ENCODE data around the gene PZP. TPM values are rescaled to one million over a fixed set of nuclear protein-coding genes. Genes with fewer than 3 reads are reported as not detected.

The PZP gene
- total and polyA plus RNA-seq, 2 donors (not counting 1 experiment from before 2014, with no cell fraction given) = not detected

GRCh38 chr12:9252256-9252655 lies 44.1 kb upstream of the PZP start:
- Histone ChIP-seq H3K36me3 (replicated peaks in 1 of 2; ENCODE audit: control extremely low read depth in 1 of 2, control insufficient read depth in 1 of 2, extremely low read depth in 1 of 2, insufficient read depth in 2 of 2, low read length in 1 of 2) (no peaks in the 10 kb centered on the region), H4K20me1 (ENCODE audit: control insufficient read depth, insufficient read depth, low read length, poor library complexity, severe bottlenecking) (no peaks in the 10 kb centered on the region), H2AFZ (ENCODE audit: insufficient read depth, low read depth, low read length, poor library complexity, severe bottlenecking) (no peak overlapping the region), H3K79me2 (ENCODE audit: control insufficient read depth, insufficient read depth, low read length) (no peaks in the 10 kb centered on the region), H3K4me1 (ENCODE audit: control insufficient read depth in 2 of 2, insufficient read depth in 2 of 2, low read length in 2 of 2) (no peaks in the 10 kb centered on the region), H3K9ac (ENCODE audit: low read length) (no peak overlapping the region), H3K27ac (ENCODE audit: low read length in 2 of 2) (no peak overlapping the region), H3K4me2 (replicated peaks; ENCODE audit: low read depth, low read length, poor library complexity, severe bottlenecking) (no peak overlapping the region), H3K4me3 (ENCODE audit: control extremely low read depth in 1 of 5, extremely low read depth in 1 of 5, insufficient read depth in 1 of 5, low read depth in 2 of 5, low read length in 4 of 5) (no peak overlapping the region), H3K9me3 (ENCODE audit: control extremely low read depth in 1 of 3, control insufficient read depth in 2 of 3, insufficient read depth in 1 of 3, low read length in 2 of 3) (no peaks in the 10 kb centered on the region), H3K27me3 (replicated peaks in 1 of 4; ENCODE audit: control extremely low read depth in 1 of 4, control insufficient read depth in 3 of 4, insufficient read depth in 4 of 4, low read length in 3 of 4) (peaks cover 0 to 11% (median 0%) of the 10 kb centered on the region in 4 experiments)
- intact Hi-C loops (cut with micrococcal nuclease) = no loop called here
- DNase-seq = no peak
- ChIA-PET POLR2A (no interaction called here), CTCF (no interaction called here)
- Mint-ChIP-seq H3K27me3 (peaks cover 53% of the 10 kb centered on the region), H3K4me1 (no peaks in the 10 kb centered on the region), H3K27ac (no peak overlapping the region), H3K9me3 (ENCODE audit: insufficient read depth) (no peaks in the 10 kb centered on the region), H3K4me3 (no peak overlapping the region)
- ATAC-seq (ENCODE audit: low read depth) = no peak
- TF ChIP-seq EZH2 (IDR thresholded peaks at IDR 0.05; ENCODE audit: borderline replicate concordance, insufficient read depth, low read depth, low read length, poor library complexity, severe bottlenecking) = no peak
- no peak for TF ChIP-seq CTCF (IDR thresholded peaks at IDR 0.05)

- Mint-ChIP-seq H3K27me3 (peaks cover 52% of the 10 kb centered on the region), H3K4me3 (no peak overlapping the region), H3K9me3 (ENCODE audit: insufficient read depth) (no peaks in the 10 kb centered on the region), H3K4me1 (no peaks in the 10 kb centered on the region), H3K27ac (no peak overlapping the region)
- Histone ChIP-seq H3K27me3 (replicated peaks in 1 of 4; ENCODE audit: control extremely low read depth in 1 of 4, control insufficient read depth in 3 of 4, insufficient read depth in 4 of 4, low read length in 3 of 4) (peaks cover 0 to 14% (median 0%) of the 10 kb centered on the region in 4 experiments), H3K9ac (ENCODE audit: low read length) (no peak overlapping the region), H3K27ac (ENCODE audit: low read length in 2 of 2) (no peak overlapping the region), H3K4me1 (ENCODE audit: control insufficient read depth in 2 of 2, insufficient read depth in 2 of 2, low read length in 2 of 2) (no peaks in the 10 kb centered on the region), H3K4me3 (ENCODE audit: control extremely low read depth in 1 of 5, extremely low read depth in 1 of 5, insufficient read depth in 1 of 5, low read depth in 2 of 5, low read length in 4 of 5) (no peak overlapping the region), H3K79me2 (ENCODE audit: control insufficient read depth, insufficient read depth, low read length) (no peaks in the 10 kb centered on the region), H4K20me1 (ENCODE audit: control insufficient read depth, insufficient read depth, low read length, poor library complexity, severe bottlenecking) (no peaks in the 10 kb centered on the region), H3K4me2 (replicated peaks; ENCODE audit: low read depth, low read length, poor library complexity, severe bottlenecking) (no peak overlapping the region), H2AFZ (ENCODE audit: insufficient read depth, low read depth, low read length, poor library complexity, severe bottlenecking) (no peak overlapping the region), H3K36me3 (replicated peaks in 1 of 2; ENCODE audit: control extremely low read depth in 1 of 2, control insufficient read depth in 1 of 2, extremely low read depth in 1 of 2, insufficient read depth in 2 of 2, low read length in 1 of 2) (no peaks in the 10 kb centered on the region), H3K9me3 (ENCODE audit: control extremely low read depth in 1 of 3, control insufficient read depth in 2 of 3, insufficient read depth in 1 of 3, low read length in 2 of 3) (no peaks in the 10 kb centered on the region)
- intact Hi-C loops (cut with micrococcal nuclease) = no loop called here
- ATAC-seq (ENCODE audit: low read depth) = no peak
- WGBS (ENCODE audit: insufficient coverage) = 100% methylated on average over 2 of the region's 3 CpGs
- ChIA-PET CTCF (no interaction called here), POLR2A (no interaction called here)
- TF ChIP-seq CTCF (IDR thresholded peaks at IDR 0.05) (no peak), EZH2 (IDR thresholded peaks at IDR 0.05; ENCODE audit: borderline replicate concordance, insufficient read depth, low read depth, low read length, poor library complexity, severe bottlenecking) (no peak)
- DNase-seq = no peak
Observed at GRCh38 chr12:9248435-9248834, 40.2 kb upstream of the PZP start.

All from B cell (primary cell).